Measurements from ENCODE around the gene ZNF808.

The ZNF808 gene

GRCh38 chr19:52570000-52570861, 42.8 kb downstream of the ZNF808 start, which contains the start of gene ZNF701:
ZNF701 (plus strand) TSS chr19:52570287; CDS start chr19:52574148, 3,861 bp downstream.
- TF ChIP-seq TAF1 (IDR thresholded peaks at IDR 0.05; ENCODE audit: borderline replicate concordance, insufficient read depth, low read length) (0 out of 2 replicates have a peak, but pooled peaks have one; percentile 35), POLR2AphosphoS5 (IDR thresholded peaks at IDR 0.05; ENCODE audit: low read depth, low read length) (peak; percentile 72; the same call in 1 of the 2 replicates), SIN3A (IDR thresholded peaks at IDR 0.05; ENCODE audit: borderline replicate concordance, insufficient read depth, low read length) (peak; percentile 23; the same call in 1 of the 2 replicates), FOXP2 (optimal IDR thresholded peaks at IDR 0.05; ENCODE audit: borderline replicate concordance, extremely low read depth, extremely low read length, insufficient read depth) (no peak)
- TF ChIP-seq, protein P1, sequence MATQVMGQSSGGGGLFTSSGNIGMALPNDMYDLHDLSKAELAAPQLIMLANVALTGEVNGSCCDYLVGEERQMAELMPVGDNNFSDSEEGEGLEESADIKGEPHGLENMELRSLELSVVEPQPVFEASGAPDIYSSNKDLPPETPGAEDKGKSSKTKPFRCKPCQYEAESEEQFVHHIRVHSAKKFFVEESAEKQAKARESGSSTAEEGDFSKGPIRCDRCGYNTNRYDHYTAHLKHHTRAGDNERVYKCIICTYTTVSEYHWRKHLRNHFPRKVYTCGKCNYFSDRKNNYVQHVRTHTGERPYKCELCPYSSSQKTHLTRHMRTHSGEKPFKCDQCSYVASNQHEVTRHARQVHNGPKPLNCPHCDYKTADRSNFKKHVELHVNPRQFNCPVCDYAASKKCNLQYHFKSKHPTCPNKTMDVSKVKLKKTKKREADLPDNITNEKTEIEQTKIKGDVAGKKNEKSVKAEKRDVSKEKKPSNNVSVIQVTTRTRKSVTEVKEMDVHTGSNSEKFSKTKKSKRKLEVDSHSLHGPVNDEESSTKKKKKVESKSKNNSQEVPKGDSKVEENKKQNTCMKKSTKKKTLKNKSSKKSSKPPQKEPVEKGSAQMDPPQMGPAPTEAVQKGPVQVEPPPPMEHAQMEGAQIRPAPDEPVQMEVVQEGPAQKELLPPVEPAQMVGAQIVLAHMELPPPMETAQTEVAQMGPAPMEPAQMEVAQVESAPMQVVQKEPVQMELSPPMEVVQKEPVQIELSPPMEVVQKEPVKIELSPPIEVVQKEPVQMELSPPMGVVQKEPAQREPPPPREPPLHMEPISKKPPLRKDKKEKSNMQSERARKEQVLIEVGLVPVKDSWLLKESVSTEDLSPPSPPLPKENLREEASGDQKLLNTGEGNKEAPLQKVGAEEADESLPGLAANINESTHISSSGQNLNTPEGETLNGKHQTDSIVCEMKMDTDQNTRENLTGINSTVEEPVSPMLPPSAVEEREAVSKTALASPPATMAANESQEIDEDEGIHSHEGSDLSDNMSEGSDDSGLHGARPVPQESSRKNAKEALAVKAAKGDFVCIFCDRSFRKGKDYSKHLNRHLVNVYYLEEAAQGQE (IDR thresholded peaks at IDR 0.05; ENCODE audit: insufficient read depth in 1 of 2, low read depth in 2 of 2, low read length in 2 of 2) = no peak

DNA sequence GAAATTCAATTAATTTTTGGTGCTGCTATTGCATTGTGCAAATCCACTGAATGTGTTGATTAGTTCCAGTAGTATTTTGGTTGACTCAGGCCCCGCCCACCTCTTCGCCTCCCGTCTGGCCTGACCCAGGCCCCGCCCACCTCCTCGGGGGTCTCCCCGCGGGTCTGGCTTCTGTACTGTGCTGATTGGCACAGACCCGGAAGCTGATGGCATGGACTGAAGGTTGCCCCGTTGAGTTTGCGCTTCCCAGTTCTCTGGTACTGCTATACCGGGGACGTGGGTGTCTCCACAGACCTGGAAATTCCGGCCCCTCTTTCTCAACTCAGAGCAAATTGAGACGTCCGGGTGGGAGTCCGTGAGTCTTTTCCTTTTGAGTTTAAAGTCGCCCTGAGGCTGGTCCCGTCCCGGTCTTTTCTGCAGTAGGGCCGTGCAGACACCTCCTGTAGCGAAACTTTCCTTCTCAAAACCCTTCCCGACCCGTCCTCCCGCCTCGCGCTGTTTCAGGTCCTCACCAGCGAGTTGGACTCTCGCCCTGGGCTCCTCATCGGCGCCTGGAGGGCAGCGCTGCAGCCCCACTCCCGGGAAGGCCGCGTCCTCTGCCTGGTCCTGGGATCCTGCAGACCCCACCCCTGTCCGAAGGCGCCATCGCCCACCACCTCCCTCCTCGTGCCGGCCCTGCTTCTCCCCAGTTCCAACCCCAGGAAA, 57.4 kb downstream of the ZNF808 start:
- TF ChIP-seq POLR2AphosphoS5 (IDR thresholded peaks at IDR 0.05; ENCODE audit: low read depth, low read length) = no peak
- TF ChIP-seq, protein P1 (IDR thresholded peaks at IDR 0.05; ENCODE audit: insufficient read depth in 1 of 2, low read depth in 2 of 2, low read length in 2 of 2) = no peak
- no peak for TF ChIP-seq SIN3A (IDR thresholded peaks at IDR 0.05; ENCODE audit: borderline replicate concordance, insufficient read depth, low read length)
- no peak for TF ChIP-seq FOXP2 (optimal IDR thresholded peaks at IDR 0.05; ENCODE audit: borderline replicate concordance, extremely low read depth, extremely low read length, insufficient read depth)
- no peak for TF ChIP-seq TAF1 (IDR thresholded peaks at IDR 0.05; ENCODE audit: borderline replicate concordance, insufficient read depth, low read length)

DNA sequence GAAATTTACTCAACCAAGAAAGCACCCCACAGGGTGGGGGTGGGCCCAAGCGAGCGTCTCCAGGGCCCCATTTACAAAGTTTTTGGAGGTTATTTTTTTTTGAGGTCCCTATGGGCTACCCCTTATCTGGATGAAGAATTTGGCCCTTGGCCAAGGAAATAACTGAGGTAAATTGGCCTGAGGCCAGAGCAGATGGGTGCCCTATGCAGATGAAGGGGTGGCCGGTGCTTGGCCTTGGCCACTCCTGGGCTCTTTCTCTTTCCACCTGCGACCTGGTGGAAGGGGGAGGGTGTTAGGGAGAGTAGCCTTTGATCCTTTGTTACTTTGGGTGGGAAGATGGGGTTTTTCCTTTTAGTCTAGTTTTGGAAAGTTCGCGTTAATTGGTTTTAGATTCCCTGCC, 58.1 kb downstream of the ZNF808 start:
- TF ChIP-seq POLR2AphosphoS5 (IDR thresholded peaks at IDR 0.05; ENCODE audit: low read depth, low read length) (no peak), SIN3A (IDR thresholded peaks at IDR 0.05; ENCODE audit: borderline replicate concordance, insufficient read depth, low read length) (no peak), FOXP2 (optimal IDR thresholded peaks at IDR 0.05; ENCODE audit: borderline replicate concordance, extremely low read depth, extremely low read length, insufficient read depth) (no peak), TAF1 (IDR thresholded peaks at IDR 0.05; ENCODE audit: borderline replicate concordance, insufficient read depth, low read length) (no peak)
- TF ChIP-seq, protein P1 (IDR thresholded peaks at IDR 0.05; ENCODE audit: insufficient read depth in 1 of 2, low read depth in 2 of 2, low read length in 2 of 2) = no peak

DNA sequence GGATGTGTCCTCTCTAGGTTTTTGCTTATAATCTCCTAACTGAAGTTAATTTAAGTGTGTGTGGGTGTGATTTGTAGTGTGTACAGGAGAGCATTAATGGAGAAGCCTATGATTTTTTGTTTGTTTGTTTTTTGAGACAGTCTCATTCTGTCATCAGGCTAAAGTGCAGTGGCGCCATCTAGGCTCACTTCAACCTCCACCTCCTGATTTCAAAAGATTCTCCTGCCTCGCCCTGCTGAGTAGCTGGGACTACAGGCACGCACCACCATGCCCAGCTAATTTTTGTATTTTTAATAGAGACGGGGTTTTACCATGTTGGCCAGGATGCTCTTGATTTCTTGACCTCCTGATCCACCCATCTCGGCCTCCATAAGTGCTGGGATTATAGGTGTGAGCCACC, 63.3 kb downstream of the ZNF808 start:
- TF ChIP-seq SIN3A (IDR thresholded peaks at IDR 0.05; ENCODE audit: borderline replicate concordance, insufficient read depth, low read length) = no peak
- TF ChIP-seq TAF1 (IDR thresholded peaks at IDR 0.05; ENCODE audit: borderline replicate concordance, insufficient read depth, low read length) = no peak
- TF ChIP-seq FOXP2 (optimal IDR thresholded peaks at IDR 0.05; ENCODE audit: borderline replicate concordance, extremely low read depth, extremely low read length, insufficient read depth) = no peak
- no peak for TF ChIP-seq POLR2AphosphoS5 (IDR thresholded peaks at IDR 0.05; ENCODE audit: low read depth, low read length)
- TF ChIP-seq, protein P1 (IDR thresholded peaks at IDR 0.05; ENCODE audit: insufficient read depth in 1 of 2, low read depth in 2 of 2, low read length in 2 of 2) = no peak
